ENCODE data around the gene SOCS6. TPM values are rescaled to one million over a fixed set of nuclear protein-coding genes. Genes with fewer than 3 reads are reported as not detected.

The SOCS6 gene
- total RNA-seq, 6 donors from 2014 or later, result 11.0 to 29.2 (median 19.8) TPM

DNA sequence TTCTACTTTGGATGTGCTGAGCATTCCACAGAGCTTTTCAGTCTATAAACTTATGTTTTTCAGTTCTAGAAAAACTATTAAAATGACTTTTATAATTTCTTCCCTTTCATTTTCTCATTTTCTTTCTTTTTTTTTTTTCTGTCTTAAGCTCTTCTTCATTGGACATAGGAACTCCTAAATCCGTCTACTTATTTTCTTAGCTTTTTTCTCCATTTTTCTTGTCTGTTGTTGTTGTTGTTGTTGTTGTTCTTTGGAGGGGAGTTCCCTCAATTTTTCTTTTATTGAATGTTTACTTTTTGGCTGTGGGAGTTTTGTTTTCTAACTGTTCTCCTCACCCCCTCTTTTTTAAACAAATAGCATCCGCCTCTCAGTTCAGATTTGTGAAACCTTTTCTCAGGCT, 7.9 kb downstream of the SOCS6 start:
- Histone ChIP-seq H3K27ac (no peak overlapping the region), H3K4me1 (peaks cover 8 to 29% (median 14%) of the 10 kb centered on the region in 4 donors)
- no peak for DNase-seq

GRCh38 chr18:70299393-70299792, 10.5 kb downstream of the SOCS6 start:
- Histone ChIP-seq H3K4me1 (peaks cover 7 to 26% (median 14%) of the 10 kb centered on the region in 4 donors), H3K4me3 (no peak overlapping the region), H3K36me3 (no peaks in the 10 kb centered on the region), H3K27ac (no peak overlapping the region), H3K9me3 (no peaks in the 10 kb centered on the region), H3K27me3 (no peaks in the 10 kb centered on the region)
- no peak for TF ChIP-seq EP300 (IDR thresholded peaks at IDR 0.05)
- no peak for TF ChIP-seq POLR2A (IDR thresholded peaks at IDR 0.05)
- no peak for TF ChIP-seq CTCF (IDR thresholded peaks at IDR 0.05)
- TF ChIP-seq POLR2AphosphoS5 (IDR thresholded peaks at IDR 0.05), result no peak
- ATAC-seq (ENCODE audit: low FRiP score in 2 of 2) (no peak), DNase-seq (no peak)
- 79 to 83% methylated on average over 8 of the region's 8 CpGs for WGBS, 2 donors

More for the DNA sequence above, 7.9 kb downstream of the SOCS6 start:
- no peaks in the 10 kb centered on the region for H3K9me3 ChIP-seq
- ATAC-seq (ENCODE audit: low FRiP score in 2 of 2), result no peak
- no peak for TF ChIP-seq EP300 (IDR thresholded peaks at IDR 0.05)
- no peak for TF ChIP-seq CTCF (IDR thresholded peaks at IDR 0.05)
- no peak for TF ChIP-seq POLR2AphosphoS5 (IDR thresholded peaks at IDR 0.05)
- no peak for TF ChIP-seq POLR2A (IDR thresholded peaks at IDR 0.05)
- H3K4me3 ChIP-seq, result no peak overlapping the region
- 83 to 91% methylated on average over 2 of the region's 2 CpGs for WGBS, 2 donors
- no peaks in the 10 kb centered on the region for H3K27me3 ChIP-seq
- H3K36me3 ChIP-seq, result no peaks in the 10 kb centered on the region

DNA sequence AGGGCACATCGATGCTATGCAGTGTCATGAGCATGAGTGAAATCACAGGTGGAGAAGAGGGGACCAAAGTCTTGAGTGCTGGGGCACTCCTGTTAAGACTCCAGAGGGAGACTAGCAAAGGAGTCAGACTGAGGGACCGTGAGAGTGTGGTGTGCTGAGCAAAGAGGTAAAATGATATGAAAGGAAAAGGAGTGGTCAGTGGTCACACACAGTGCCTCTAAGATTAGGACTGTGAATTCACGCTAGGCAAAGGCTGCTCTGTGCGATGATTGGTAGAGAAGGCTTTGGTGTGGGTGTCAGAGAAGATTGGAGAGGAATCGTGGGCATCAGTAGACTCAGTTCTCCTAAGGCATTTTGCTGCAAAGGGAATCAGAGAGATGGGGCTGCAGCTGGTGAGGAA, 12.8 kb downstream of the SOCS6 start:
- Histone ChIP-seq H3K4me1 (peaks cover 0 to 20% (median 10%) of the 10 kb centered on the region in 4 donors), H3K36me3 (no peaks in the 10 kb centered on the region), H3K27ac (no peak overlapping the region), H3K4me3 (no peak overlapping the region), H3K9me3 (no peaks in the 10 kb centered on the region), H3K27me3 (no peaks in the 10 kb centered on the region)
- 89 to 94% methylated on average over 5 of the region's 5 CpGs for WGBS, 2 donors
- DNase-seq (no peak), ATAC-seq (ENCODE audit: low FRiP score in 2 of 2) (no peak)
- TF ChIP-seq CTCF (IDR thresholded peaks at IDR 0.05) (no peak), EP300 (IDR thresholded peaks at IDR 0.05) (no peak), POLR2A (IDR thresholded peaks at IDR 0.05) (no peak), POLR2AphosphoS5 (IDR thresholded peaks at IDR 0.05) (no peak)

DNA sequence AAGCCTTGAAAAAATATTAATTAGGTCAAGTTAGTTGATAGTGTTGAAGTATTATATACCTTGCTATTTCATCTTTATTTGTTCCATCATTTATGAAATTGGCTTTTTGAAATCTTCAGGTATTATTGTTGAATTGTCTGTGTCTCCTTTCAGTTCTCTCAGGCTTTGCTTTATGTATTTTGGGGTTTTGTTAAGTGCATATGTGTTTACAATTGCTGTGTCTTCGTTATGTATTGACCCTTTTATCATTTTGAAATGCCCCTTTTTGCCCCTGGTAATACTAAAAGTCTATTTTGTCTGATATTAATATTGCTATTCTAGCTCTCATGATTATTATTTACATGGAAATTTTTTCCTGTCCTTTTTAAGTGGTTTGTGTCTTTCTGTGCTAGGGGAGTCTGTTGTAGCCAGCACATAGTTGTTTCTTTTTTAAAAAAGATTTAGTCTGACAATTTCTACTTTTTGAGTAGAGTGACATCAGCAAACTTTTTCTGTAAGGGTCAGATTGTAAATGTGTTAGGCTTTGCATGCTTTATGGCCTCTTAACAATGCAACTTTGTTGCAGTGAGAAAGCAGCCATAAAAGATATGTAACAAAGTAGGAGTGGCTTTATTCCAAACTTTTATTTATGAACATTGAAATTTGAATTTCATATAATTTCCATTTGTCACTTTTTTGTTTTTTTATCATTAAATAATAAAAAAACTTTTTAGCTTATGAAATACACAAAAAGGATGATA, 19.9 kb downstream of the SOCS6 start:
- peaks cover 0 to 10% (median 5%) of the 10 kb centered on the region in 4 donors for H3K4me1 ChIP-seq
- no peak for ATAC-seq (ENCODE audit: low FRiP score in 2 of 2)
- H3K27ac ChIP-seq, result no peak overlapping the region
- H3K4me3 ChIP-seq, result no peak overlapping the region
- 94 to 96% methylated on average over 1 of the region's 1 CpG for WGBS, 2 donors
- no peaks in the 10 kb centered on the region for H3K36me3 ChIP-seq
- no peak for TF ChIP-seq CTCF (IDR thresholded peaks at IDR 0.05)
- TF ChIP-seq POLR2AphosphoS5 (IDR thresholded peaks at IDR 0.05), result no peak
- no peak for TF ChIP-seq EP300 (IDR thresholded peaks at IDR 0.05)
- TF ChIP-seq POLR2A (IDR thresholded peaks at IDR 0.05), result no peak
- no peaks in the 10 kb centered on the region for H3K27me3 ChIP-seq
- no peak for DNase-seq
- no peaks in the 10 kb centered on the region for H3K9me3 ChIP-seq
